Measurements from ENCODE around the gene RIN3.

The RIN3 gene

DNA sequence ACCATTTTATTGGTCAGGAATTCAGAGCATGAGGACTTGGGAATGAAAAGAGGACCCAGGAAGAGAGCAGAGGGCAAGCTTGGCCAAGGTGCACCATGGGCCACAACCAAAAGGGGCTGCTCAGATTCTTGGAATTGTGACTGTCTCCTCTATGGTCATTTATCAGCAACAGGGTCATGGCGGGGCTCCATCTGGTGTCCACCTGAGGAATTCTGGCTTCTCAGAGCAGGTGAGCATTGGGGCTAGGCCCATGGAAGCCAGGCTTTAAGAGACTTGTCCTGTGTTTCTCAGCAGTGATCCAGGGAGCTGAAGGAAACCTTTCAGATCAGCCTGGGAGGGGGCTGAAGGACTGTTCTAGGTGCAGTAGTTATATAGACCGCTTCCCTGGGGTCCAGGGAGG lies 2.6 kb upstream of the RIN3 start:
- DNase-seq: no peak

- no peak for DNase-seq
These were observed 1.9 kb upstream of the RIN3 start for GRCh38 chr14:92511453-92512238.

GRCh38 chr14:92512807-92513203 lies 776 bp upstream of the RIN3 start:
- no peak for DNase-seq

DNA sequence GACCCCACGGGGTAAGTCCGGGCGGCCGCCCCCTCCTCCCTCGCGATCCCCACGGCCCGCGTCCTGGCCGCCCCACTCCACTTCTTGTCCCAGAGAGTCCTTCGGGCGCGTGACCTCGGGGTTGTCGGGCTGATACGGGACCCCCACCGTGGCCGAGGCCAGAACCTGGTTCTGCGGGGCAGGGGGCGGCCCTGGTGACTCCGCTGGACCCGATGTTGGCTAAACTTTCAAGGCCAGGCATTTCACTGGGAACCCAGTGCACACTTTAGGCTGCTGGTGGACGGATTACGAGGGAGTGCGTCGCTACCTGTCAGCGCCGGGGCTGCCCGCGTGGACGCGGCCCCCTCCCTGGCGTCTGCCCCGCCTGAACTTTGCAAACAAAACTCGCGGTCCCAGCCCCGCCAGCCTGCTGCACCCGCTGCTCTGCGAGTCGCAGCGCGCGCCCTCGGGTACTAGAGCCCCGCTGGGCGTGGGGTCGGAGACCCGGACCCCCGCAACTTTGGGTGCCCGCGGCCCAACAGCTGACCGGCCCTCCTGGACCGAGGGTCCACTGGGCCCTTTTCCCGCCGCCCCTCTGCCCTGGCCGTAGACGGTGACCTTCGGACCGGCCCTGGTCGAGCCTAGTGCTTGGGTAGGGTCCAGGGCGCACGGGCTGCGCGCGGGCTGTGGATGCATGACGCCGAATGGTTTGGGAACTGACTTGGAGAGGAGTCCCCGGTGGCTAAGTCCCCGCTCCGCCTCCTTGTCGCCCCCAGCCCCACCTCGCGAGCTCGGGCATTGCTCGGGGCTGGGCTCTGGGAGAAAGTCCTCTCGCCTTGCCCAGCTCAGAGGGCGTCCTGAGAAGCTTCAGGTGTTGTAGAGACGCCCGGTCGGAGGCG lies 624 bp downstream of the RIN3 start:
- peak; percentile 70 for DNase-seq

- DNase-seq: no peak
These were observed 1.4 kb downstream of the RIN3 start for GRCh38 chr14:92514844-92515514.

DNA sequence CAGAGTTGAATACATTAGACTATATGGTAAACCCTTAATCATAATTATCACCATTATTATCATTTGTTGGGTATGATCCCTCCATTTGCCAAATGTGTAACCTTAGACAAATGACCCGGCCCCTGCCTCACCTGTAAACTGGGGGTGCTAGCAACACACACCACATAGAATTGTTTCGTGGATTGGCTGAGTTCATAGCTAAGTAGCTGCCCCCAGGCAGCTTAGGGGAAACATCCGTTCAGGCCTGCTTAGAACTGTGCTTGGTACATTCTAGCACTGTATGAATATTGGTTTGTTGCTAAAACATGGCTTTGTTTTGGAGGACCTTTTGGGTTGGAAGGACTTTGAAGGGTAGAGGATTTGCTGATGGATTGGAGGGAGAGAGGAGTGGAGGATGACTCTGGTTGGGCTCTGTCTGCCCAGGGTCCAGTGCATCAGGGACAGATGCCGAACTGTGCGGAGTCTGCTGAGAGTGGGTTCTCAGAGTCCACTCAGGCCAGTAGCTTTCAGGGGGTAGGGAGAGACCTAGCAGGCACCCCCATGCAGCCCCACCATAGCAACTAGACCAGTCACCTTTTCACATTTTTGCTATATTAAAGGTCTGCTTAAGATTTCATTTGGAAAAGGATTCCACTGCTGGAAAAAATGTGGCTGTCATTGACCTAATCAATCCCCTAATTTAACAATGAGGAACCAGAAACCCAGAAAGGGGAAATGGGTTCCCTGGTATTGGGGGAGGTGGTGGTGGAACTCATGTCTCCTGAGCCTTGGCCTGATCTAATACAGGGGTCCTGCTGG lies 2.2 kb downstream of the RIN3 start:
- no peak for DNase-seq

DNA sequence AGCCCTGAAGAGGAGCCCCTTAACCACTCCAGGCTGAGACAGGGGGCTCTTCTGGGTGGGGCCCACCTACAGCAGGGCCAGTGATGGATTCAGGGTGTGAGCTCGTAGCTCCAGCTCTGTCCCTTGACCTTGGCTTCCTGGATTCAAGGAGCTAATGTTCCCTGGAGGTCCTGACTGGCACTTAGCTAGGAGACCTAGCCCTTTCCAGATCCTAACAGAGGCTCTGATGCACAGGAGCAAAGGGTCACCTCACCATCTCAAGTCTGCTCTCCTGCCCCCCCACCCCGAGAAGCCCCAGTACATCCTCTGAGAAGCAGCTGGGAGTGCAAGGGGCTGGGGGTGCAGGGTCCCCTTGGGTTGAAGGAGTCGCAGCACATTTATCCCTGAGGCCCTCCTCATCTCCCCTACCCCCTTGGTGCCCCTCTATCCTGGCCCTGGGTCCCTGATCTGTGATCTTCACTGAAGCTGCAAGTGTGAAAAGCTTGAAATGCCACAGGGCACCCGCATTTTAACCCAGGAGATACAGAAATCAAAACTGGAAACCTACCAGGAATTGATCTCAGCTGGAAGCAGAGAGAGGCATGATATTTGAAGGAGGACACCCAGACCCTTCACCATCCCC lies 2.9 kb downstream of the RIN3 start:
- no peak for DNase-seq

- DNase-seq: peak; percentile 74
These were observed 3.5 kb downstream of the RIN3 start for GRCh38 chr14:92516966-92517506.

- no peak for DNase-seq
These were observed 4.2 kb downstream of the RIN3 start for GRCh38 chr14:92517761-92518160.

DNA sequence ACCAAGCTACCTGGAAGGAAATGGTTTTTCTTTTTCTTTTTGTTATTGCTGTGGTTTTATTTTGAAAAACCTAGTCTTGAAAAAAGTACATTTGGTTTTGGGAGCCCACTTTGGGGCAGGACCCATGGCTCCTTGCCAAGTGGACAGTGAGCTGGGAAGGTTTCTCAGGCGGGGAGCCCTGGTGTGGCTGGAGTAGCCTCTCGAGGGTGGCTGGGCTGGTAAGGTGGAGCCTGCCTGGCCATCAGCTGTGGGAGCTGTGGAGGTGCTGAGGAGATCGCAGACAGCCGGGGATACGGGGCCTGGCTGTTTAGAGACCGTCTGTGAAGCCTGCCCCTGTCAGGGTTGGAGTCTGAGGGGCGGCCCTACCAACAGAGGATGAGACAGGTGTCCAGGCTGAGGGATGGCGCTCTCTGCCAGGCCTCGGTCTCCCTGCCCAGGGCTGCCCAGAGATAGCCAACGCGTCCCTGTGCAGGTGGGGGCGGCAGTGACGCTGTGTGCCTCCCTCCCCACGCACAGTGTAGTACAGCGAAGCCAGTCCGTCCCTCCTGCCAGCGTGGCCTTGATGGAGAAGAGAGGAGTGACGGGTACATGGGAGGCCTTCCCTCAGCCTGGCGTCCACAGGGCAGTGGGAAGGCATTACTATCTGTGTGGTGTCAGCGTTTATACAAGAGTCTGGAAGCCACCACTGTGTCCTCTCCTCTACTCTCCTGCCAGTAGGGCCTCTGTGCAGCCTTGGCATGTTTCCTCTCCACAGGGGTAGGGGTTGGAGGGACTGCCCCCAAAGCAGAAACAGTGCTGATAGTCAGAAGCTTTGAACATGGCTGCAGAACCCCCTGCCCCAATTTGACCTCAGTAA lies 5.9 kb downstream of the RIN3 start:
- DNase-seq: no peak

- no peak for DNase-seq
These were observed 6.8 kb downstream of the RIN3 start for GRCh38 chr14:92520102-92521057.

DNA sequence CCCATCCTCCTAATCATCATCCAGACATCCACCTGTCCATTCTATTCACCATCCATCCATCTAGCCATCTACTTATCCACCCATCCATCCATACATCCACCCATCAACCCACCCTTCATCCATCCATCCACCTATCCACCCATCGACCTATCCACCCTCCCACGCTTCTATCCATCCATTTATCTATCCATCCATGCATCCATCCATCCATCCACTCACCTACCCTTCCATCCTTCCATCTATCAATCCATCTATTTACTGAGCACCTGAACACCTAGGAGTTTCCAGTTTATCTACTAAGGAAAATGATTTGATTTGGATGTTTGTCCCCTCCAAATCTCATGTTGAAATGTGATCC lies 7.5 kb downstream of the RIN3 start:
- no peak for DNase-seq

- no peak for DNase-seq
These were observed 10.2 kb downstream of the RIN3 start for GRCh38 chr14:92523752-92524151.

- DNase-seq: no peak
These were observed 11.1 kb downstream of the RIN3 start for GRCh38 chr14:92524602-92525185.

DNA sequence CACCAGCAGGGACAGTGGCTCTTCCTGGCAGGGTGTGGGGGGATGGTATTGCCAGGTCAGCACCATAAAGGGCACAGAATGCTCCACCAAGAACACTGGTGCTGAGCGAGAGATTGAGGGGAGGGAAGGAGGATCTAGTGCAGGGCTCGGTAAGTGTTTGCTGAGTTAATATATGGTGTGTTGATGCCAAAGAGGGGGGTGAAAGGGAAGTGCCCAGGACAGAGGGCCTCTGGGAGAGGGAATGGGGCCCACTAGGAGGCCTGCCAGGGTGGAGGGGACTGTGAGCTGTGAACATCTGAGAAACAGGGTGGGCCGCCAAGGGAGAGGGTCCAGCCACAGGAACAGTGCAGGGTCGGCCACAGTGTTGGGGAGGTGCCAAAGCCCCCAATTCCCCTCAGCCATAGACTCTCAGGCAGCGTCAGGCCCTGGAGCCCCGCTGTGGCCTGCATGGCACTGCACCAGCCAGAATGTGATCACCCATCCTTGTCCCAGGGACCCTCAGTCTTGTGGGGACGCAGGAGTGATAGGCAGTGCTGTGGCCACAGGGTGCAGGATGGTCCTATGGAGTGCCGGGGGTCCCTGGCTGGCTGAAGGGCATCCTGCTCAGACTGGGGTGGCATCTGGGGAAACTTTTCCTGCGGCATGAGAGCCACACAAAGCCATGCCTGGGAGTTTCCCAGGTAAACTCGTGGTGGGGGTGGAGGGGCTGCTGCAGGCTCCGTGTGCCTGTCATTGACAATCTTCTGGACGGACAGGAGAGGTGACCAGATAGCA lies 11.9 kb downstream of the RIN3 start:
- no peak for DNase-seq

DNA sequence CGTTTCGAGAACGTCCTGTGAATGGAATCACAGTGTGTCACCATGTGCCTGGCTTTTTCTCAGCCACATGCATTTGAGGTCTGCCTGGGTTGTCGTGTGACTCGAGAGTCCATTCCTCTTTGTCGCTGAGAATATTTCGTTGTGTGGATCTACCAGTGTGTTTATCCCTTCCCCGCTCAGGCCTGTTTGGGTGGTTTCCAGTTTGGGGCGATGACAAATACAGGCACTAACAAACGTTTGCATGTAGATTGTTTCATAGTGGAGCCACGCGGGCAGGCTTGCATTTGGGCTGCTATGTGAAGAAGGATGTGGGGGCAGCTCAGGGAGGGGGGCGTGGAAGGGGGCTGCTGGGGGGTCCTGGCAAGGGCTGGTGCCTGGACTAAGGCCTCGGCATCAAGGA lies 14.1 kb downstream of the RIN3 start:
- DNase-seq: no peak

- DNase-seq: no peak
These were observed 15.0 kb downstream of the RIN3 start for GRCh38 chr14:92528486-92529100.

DNA sequence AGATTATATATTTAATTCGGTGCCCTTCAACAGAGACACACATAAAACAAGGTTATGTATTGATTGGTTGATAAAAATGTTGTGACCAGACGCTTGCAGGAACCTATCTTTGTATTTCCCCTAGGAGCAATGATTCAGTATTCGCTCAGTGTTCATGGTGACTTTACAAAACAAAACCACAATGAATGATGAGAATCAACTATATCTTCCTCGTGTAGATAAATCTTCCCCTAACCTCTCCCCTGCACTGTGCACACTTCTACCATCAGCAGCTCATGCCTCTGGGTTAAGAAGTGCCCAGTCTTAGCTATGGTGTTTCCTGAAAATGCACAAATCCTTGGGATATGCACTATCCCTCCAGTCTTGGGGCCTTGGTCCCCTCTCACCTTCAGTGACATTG lies 16.3 kb downstream of the RIN3 start:
- DNase-seq: no peak

Data from activated CD8-positive, alpha-beta memory T cell treated with anti-CD3 and anti-CD28 coated beads, Interleukin-2, amount 50 U/mL, for 4 hours (primary cell).